GM23338 (cell line): ENCODE data around the gene GRK3. TPM values are rescaled to one million over a fixed set of nuclear protein-coding genes. Genes with fewer than 3 reads are reported as not detected.

Experiments used
- ATAC-seq: fragments of 200-7000 bp; cut with Tn5 transposase; 3 replicates; pipeline ENCODE4 v1.9.1; 2020
- DNase-seq: peaks from one replicate; pipeline ENCODE4 v3.0.0-alpha.2; 2015; ENCODE audit warnings: low spot score
- H2AFZ ChIP-seq: fragments of 200-600 bp; sonication (generic); 2 replicates; pipeline ENCODE4 v1.8.0; 2016; ENCODE audit warnings: antibody characterized with exemption, mild to moderate bottlenecking, moderate library complexity
- H3F3A ChIP-seq: fragments of 200-600 bp; sonication (generic); replicated peaks from 2 replicates; pipeline ENCODE4 v1.8.0; 2017; ENCODE audit warnings: antibody characterized with exemption, mixed run types, low read depth
- H3K27ac ChIP-seq: fragments of 200-600 bp; sonication (generic); 2 replicates; pipeline ENCODE4 v1.6.1; 2016; ENCODE audit warnings: low read depth
- H3K27me3 ChIP-seq: fragments of 200-600 bp; sonication (generic); 2 replicates; pipeline ENCODE4 v1.8.0; 2016; ENCODE audit warnings: mild to moderate bottlenecking, mixed run types, moderate library complexity; ENCODE audit not compliant: insufficient read depth
- H3K36me3 ChIP-seq: fragments of 200-600 bp; sonication (generic); 2 replicates; pipeline ENCODE4 v1.8.0; 2016; ENCODE audit warnings: mild to moderate bottlenecking; ENCODE audit not compliant: insufficient read depth
- H3K4me1 ChIP-seq: fragments of 200-600 bp; sonication (generic); 2 replicates; pipeline ENCODE4 v1.8.0; 2016; ENCODE audit warnings: mild to moderate bottlenecking, moderate library complexity; ENCODE audit not compliant: insufficient read depth
- H3K4me2 ChIP-seq: fragments of 200-600 bp; sonication (generic); 2 replicates; pipeline ENCODE4 v1.7.1; 2017; ENCODE audit warnings: mixed run types
- H3K4me3 ChIP-seq: fragments of 200-600 bp; sonication (generic); 2 replicates; pipeline ENCODE4 v1.6.1; 2016; ENCODE audit warnings: mixed run types
- H3K79me2 ChIP-seq: fragments of 200-600 bp; sonication (generic); replicated peaks from 2 replicates; pipeline ENCODE4 v1.8.0; 2017; ENCODE audit warnings: mild to moderate bottlenecking; ENCODE audit not compliant: insufficient read depth
- H3K9me2 ChIP-seq: fragments of 200-600 bp; sonication (generic); 2 replicates; pipeline ENCODE4 v1.8.0; 2017; ENCODE audit not compliant: insufficient read depth
- H4K20me1 ChIP-seq: fragments of 200-600 bp; sonication (generic); replicated peaks from 2 replicates; pipeline ENCODE4 v1.8.0; 2017; ENCODE audit warnings: mild to moderate bottlenecking; ENCODE audit not compliant: insufficient read depth
- H3K27ac Mint-ChIP-seq: 2 replicates; pipeline ENCODE4 v1.8.0; 2020; ENCODE audit warnings: inconsistent platforms, mild to moderate bottlenecking, moderate library complexity, mixed read lengths
- H3K27me3 Mint-ChIP-seq: 3 replicates; pipeline ENCODE4 v1.8.0; 2022; ENCODE audit warnings: low read depth, mild to moderate bottlenecking, moderate library complexity, mixed read lengths, inconsistent platforms; ENCODE audit not compliant: insufficient read depth, poor library complexity
- H3K36me3 Mint-ChIP-seq: 3 replicates; pipeline ENCODE4 v1.8.0; 2021; ENCODE audit warnings: low read depth, mild to moderate bottlenecking, inconsistent platforms, moderate library complexity, mixed read lengths
- H3K4me1 Mint-ChIP-seq: 3 replicates; pipeline ENCODE4 v1.8.0; 2020; ENCODE audit warnings: mild to moderate bottlenecking, inconsistent platforms, mixed read lengths
- H3K4me3 Mint-ChIP-seq: 3 replicates; pipeline ENCODE4 v1.8.0; 2021; ENCODE audit warnings: moderate library complexity, mild to moderate bottlenecking, inconsistent platforms, mixed read lengths
- H3K9me3 Mint-ChIP-seq: 3 replicates; pipeline ENCODE4 v1.8.0; 2020; ENCODE audit warnings: moderate library complexity, mild to moderate bottlenecking, inconsistent platforms, mixed read lengths
- CTCF ChIP-seq, 2 experiments: fragments of 200-600 bp in 1 of 2; sonication (generic) in 1 of 2; conservative IDR thresholded peaks; 2 replicates each; pipeline versions ENCODE4 v1.5.1 to v1.6.1; 2016 to 2017; ENCODE audit warnings: antibody characterized with exemption in 2 of 2, low read depth in 2 of 2, mild to moderate bottlenecking in 2 of 2, moderate library complexity in 1 of 2
- ETS1 ChIP-seq: IDR thresholded peaks from 2 replicates; pipeline ENCODE4 v1.6.1; 2016; ENCODE audit warnings: antibody characterized with exemption
- EZH2phosphoT487 ChIP-seq: fragments of 200-600 bp; sonication (generic); IDR thresholded peaks from one replicate; pipeline ENCODE4 v1.8.1; 2018; ENCODE audit warnings: antibody characterized with exemption; ENCODE audit not compliant: unreplicated experiment
- JUNB ChIP-seq: IDR thresholded peaks from one replicate; pipeline ENCODE4 v1.6.1; 2016; ENCODE audit warnings: antibody characterized with exemption; ENCODE audit not compliant: unreplicated experiment
- NANOG ChIP-seq: IDR thresholded peaks from 2 replicates; pipeline ENCODE4 v1.6.1; 2016; ENCODE audit warnings: antibody characterized with exemption, borderline replicate concordance
- REST ChIP-seq: IDR thresholded peaks from one replicate; pipeline ENCODE4 v1.6.1; 2018; ENCODE audit warnings: antibody characterized with exemption; ENCODE audit not compliant: unreplicated experiment
- STAT1 ChIP-seq: IDR thresholded peaks from one replicate; pipeline ENCODE4 v1.6.1; 2016; ENCODE audit warnings: antibody characterized with exemption; ENCODE audit not compliant: unreplicated experiment
- ZNF331 ChIP-seq: fragments of 250-450 bp; sonication (Bioruptor Pico); IDR thresholded peaks from 2 replicates; pipeline ENCODE4 v1.5.0; 2020; ENCODE audit warnings: low read depth, mild to moderate bottlenecking, moderate library complexity
- polyA plus RNA-seq: library from polyadenylated mRNA; unstranded; fragments of >200 nt; fragmentation: Nextera tagmentation; extraction: Ambion mirVana; gene quantifications from 2 replicates; pipeline ENCODE4 v1.2.1, GENCODE V29; 2016
- total RNA-seq: library from RNA; depleted of rRNA; stranded (reverse); fragments of >200 nt; shearing (Covaris generic); gene quantifications from 2 replicates; pipeline ENCODE4 v1.2.3, GENCODE V29; 2014

GRK3 gene
- total and polyA plus RNA-seq, 2 experiments from 2014 or later: 6.0 to 25.3 TPM

GRCh38 chr22:25748704-25749103 lies 184.2 kb downstream of the GRK3 start (continued):
- TF ChIP-seq REST (no peak), JUNB (no peak), ETS1 (no peak), STAT1 (no peak), CTCF (conservative IDR thresholded peaks at IDR 0.05; ENCODE audit: low read depth in 2 of 2) (no peak), ZNF331 (CRISPR knock-in tag) (no peak), EZH2phosphoT487 (no peak), NANOG (no peak)

- no peak overlapping the region for H3K27ac Mint-ChIP-seq
- no peaks in the 10 kb centered on the region for H3K36me3 Mint-ChIP-seq
- ATAC-seq: no peak
Measured at GRCh38 chr22:25749420-25750169, 185.1 kb downstream of the GRK3 start.

More at GRCh38 chr22:25749420-25750169, 185.1 kb downstream of the GRK3 start:
- Mint-ChIP-seq H3K27me3 (peaks cover 13% of the 10 kb centered on the region), H3K9me3 (no peaks in the 10 kb centered on the region; the same call in 2 of the 3 replicates), H3K4me1 (no peaks in the 10 kb centered on the region), H3K4me3 (no peak overlapping the region)
- no peak overlapping the region for H3K4me2 ChIP-seq
- H4K20me1 ChIP-seq: no peaks in the 10 kb centered on the region; the same call in 1 of the 2 replicates
- H3K79me2 ChIP-seq: no peaks in the 10 kb centered on the region
- no peaks in the 10 kb centered on the region for H3F3A ChIP-seq
- no peaks in the 10 kb centered on the region for H3K27me3 ChIP-seq
- H3K36me3 ChIP-seq: no peaks in the 10 kb centered on the region
- no peak for DNase-seq
- H3K4me1 ChIP-seq: no peaks in the 10 kb centered on the region
- no peak for TF ChIP-seq CTCF (conservative IDR thresholded peaks at IDR 0.05; ENCODE audit: low read depth in 2 of 2)
- H3K9me2 ChIP-seq: no peaks in the 10 kb centered on the region
- H3K27ac ChIP-seq: no peak overlapping the region
- no peak overlapping the region for H3K4me3 ChIP-seq
- H2AFZ ChIP-seq: no peak overlapping the region
